K562 (cell line): ENCODE results near the gene NR1D2. TPM values are rescaled to one million over a fixed set of nuclear protein-coding genes. Genes with fewer than 3 reads are reported as not detected.
A peak's percentile ranks its signal among the peaks of the same experiment; 100 is the strongest.

Source experiments
- BDP1 ChIP-seq: IDR thresholded peaks from 3 replicates; pipeline ENCODE4 v1.6.1; 2011; ENCODE audit not compliant: insufficient read length, insufficient read depth
- DACH1 ChIP-seq: fragments of 450-650 bp; IDR thresholded peaks from 2 replicates; pipeline ENCODE4 v1.6.1; 2018; ENCODE audit not compliant: partially characterized antibody
- EZH2 ChIP-seq: IDR thresholded peaks from 2 replicates; pipeline ENCODE4 v1.6.1; 2012; ENCODE audit warnings: low read depth, mild to moderate bottlenecking, inconsistent platforms, low read length, borderline replicate concordance
- ILK ChIP-seq: fragments of 450-650 bp; IDR thresholded peaks from 2 replicates; pipeline ENCODE4 v1.6.1; 2016; ENCODE audit warnings: missing genetic modification characterization, low read depth, mild to moderate bottlenecking, missing compliant biosample characterization, moderate library complexity, borderline replicate concordance
- L3MBTL2 ChIP-seq: fragments of 450-650 bp; IDR thresholded peaks from 2 replicates; pipeline ENCODE4 v1.6.1; 2016; ENCODE audit warnings: mild to moderate bottlenecking, moderate library complexity
- MYBL2 ChIP-seq, 2 experiments: fragments of 450-650 bp in 1 of 2; sonication (generic) in 1 of 2; formaldehyde crosslinking in 1 of 2; IDR thresholded peaks; 2 replicates each; pipeline versions ENCODE4 v1.6.1 to v1.8.1; 2017 to 2022; ENCODE audit warnings: borderline replicate concordance in 1 of 2, inconsistent platforms in 1 of 2, low read depth in 1 of 2, mild to moderate bottlenecking in 1 of 2, missing genetic modification reagents in 1 of 2, moderate library complexity in 1 of 2
- NR2C1 ChIP-seq, 2 experiments: fragments of 450-650 bp; IDR thresholded peaks; 2 replicates each; pipeline ENCODE4 v1.6.1; 2017; ENCODE audit warnings: mild to moderate bottlenecking in 2 of 2, antibody characterized with exemption in 1 of 2, inconsistent platforms in 1 of 2, missing compliant biosample characterization in 1 of 2, missing genetic modification characterization in 1 of 2
- YY1 ChIP-seq, 3 experiments: IDR thresholded peaks; 2 replicates each; pipeline ENCODE4 v1.6.1; 2011; ENCODE audit warnings: low read length in 2 of 3, mild to moderate bottlenecking in 2 of 3, moderate library complexity in 2 of 3, borderline replicate concordance in 1 of 3, control low read depth in 1 of 3, low read depth in 1 of 3; ENCODE audit not compliant: insufficient read depth in 3 of 3, insufficient replicate concordance in 2 of 3, control insufficient read depth in 1 of 3, insufficient read length in 1 of 3; ENCODE audit errors: extremely low read depth in 1 of 3
- polyA plus RNA-seq, 8 experiments: library from polyadenylated mRNA; depleted of rRNA in 4 of 8; stranded (reverse) in 5 of 8; unstranded in 3 of 8; fragments of >200 nt; fragmentation: Nextera tagmentation in 2 of 8; fragmentation: Illumina TruSeq in 1 of 8; extraction: Ambion mirVana in 2 of 8; extraction: Trizol in 1 of 8; gene quantifications; 2 replicates each; pipeline versions ENCODE4 v1.2.1 to v1.2.3, GENCODE V29; 2011 to 2014; ENCODE audit warnings: inconsistent platforms in 1 of 8, missing spikeins in 1 of 8
- total RNA-seq, 7 experiments: library from RNA; depleted of rRNA in 6 of 7; stranded (reverse); fragments of >200 nt in 6 of 7; fragmentation: Illumina TruSeq in 2 of 7; extraction: Trizol in 2 of 7; gene quantifications; 2 replicates each; pipeline versions ENCODE4 v1.2.1 to v1.2.3, GENCODE V29; 2011 to 2021; ENCODE audit warnings: low replicate concordance in 1 of 7
- TF ChIP-seq, protein P1 (sequence below): fragments of 250-450 bp; sonication (Bioruptor Pico); IDR thresholded peaks from 2 replicates; pipeline ENCODE4 v1.8.0; 2021; ENCODE audit warnings: moderate library complexity, mild to moderate bottlenecking, inconsistent platforms
- TF ChIP-seq, protein P2 (sequence below): fragments of 200-800 bp; sonication (Bioruptor generic); IDR thresholded peaks from 2 replicates; pipeline ENCODE4 v1.6.1; 2016; ENCODE audit warnings: missing genetic modification characterization, missing compliant biosample characterization
- TF ChIP-seq, protein P3 (sequence below), 2 experiments: IDR thresholded peaks; 2 replicates each; pipeline ENCODE4 v1.6.1; 2011; ENCODE audit warnings: borderline replicate concordance in 1 of 2, control low read depth in 1 of 2, low read depth in 1 of 2, low read length in 1 of 2, mild to moderate bottlenecking in 1 of 2, mixed read lengths in 1 of 2, moderate library complexity in 1 of 2; ENCODE audit not compliant: insufficient read depth in 1 of 2, insufficient read length in 1 of 2, poor library complexity in 1 of 2, severe bottlenecking in 1 of 2; ENCODE audit errors: extremely low read depth in 1 of 2
- TF ChIP-seq, protein P4 (sequence below): fragments of 450-650 bp; conservative IDR thresholded peaks from 2 replicates; pipeline ENCODE4 v1.6.1; 2016; ENCODE audit warnings: missing genetic modification characterization, low read depth, mild to moderate bottlenecking, missing compliant biosample characterization, moderate library complexity
- TF ChIP-seq, protein P5 (sequence below): IDR thresholded peaks from 2 replicates; pipeline ENCODE4 v1.6.1; 2011; ENCODE audit not compliant: insufficient read length; ENCODE audit errors: extremely low read depth

NR1D2 gene
- total and polyA plus RNA-seq, 9 of the 15 experiments (the other 6 are each of a cell fraction or from before 2014, with no cell fraction given), result 1.2 to 5.5 (median 2.9) TPM

DNA sequence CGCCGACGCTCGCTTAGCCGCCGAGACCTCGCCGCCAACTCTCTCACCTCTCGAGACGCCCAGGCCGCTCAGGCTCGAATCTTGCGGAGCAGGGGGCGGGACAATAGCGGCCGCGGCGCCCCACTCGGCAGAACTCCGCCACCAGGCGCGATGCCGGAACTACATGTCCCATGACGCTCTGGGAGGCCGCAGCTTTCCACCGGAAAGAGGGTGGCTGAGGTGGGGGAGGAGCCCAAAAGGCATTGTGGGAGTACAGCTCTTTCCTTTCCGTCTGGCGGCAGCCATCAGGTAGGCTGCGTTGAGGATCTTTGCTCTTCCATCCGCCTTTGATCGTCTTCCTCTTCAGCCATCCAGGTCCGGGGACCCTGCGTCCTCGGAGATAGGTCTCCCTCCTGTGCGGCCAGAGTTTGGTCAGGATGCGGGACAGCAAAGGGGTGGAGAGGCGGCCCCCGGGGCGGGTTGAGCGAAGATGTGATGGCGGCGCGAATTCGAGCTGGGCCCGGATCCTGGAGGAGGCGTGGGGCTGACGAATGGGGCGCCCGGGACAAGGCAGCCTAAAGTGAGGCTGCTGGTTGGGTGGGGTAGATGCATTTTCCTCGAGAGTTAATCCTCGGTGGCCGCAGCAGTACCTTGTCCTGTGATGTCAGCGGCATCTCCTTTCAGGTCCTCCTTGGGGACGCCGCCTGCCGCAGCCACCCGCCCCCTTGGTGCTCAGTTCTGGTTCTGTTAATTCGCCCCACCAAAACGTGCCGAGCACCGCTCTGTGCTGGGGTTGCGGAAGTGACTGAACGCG is 28.0 kb upstream of the NR1D2 start, which contains the start of the genes NKIRAS1 and RPL15 (continued):
- TF ChIP-seq, protein P1, sequence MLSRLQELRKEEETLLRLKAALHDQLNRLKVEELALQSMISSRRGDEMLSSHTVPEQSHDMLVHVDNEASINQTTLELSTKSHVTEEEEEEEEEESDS (CRISPR knock-in tag), result no peak
- TF ChIP-seq, protein P2, sequence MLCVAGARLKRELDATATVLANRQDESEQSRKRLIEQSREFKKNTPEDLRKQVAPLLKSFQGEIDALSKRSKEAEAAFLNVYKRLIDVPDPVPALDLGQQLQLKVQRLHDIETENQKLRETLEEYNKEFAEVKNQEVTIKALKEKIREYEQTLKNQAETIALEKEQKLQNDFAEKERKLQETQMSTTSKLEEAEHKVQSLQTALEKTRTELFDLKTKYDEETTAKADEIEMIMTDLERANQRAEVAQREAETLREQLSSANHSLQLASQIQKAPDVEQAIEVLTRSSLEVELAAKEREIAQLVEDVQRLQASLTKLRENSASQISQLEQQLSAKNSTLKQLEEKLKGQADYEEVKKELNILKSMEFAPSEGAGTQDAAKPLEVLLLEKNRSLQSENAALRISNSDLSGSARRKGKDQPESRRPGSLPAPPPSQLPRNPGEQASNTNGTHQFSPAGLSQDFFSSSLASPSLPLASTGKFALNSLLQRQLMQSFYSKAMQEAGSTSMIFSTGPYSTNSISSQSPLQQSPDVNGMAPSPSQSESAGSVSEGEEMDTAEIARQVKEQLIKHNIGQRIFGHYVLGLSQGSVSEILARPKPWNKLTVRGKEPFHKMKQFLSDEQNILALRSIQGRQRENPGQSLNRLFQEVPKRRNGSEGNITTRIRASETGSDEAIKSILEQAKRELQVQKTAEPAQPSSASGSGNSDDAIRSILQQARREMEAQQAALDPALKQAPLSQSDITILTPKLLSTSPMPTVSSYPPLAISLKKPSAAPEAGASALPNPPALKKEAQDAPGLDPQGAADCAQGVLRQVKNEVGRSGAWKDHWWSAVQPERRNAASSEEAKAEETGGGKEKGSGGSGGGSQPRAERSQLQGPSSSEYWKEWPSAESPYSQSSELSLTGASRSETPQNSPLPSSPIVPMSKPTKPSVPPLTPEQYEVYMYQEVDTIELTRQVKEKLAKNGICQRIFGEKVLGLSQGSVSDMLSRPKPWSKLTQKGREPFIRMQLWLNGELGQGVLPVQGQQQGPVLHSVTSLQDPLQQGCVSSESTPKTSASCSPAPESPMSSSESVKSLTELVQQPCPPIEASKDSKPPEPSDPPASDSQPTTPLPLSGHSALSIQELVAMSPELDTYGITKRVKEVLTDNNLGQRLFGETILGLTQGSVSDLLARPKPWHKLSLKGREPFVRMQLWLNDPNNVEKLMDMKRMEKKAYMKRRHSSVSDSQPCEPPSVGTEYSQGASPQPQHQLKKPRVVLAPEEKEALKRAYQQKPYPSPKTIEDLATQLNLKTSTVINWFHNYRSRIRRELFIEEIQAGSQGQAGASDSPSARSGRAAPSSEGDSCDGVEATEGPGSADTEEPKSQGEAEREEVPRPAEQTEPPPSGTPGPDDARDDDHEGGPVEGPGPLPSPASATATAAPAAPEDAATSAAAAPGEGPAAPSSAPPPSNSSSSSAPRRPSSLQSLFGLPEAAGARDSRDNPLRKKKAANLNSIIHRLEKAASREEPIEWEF (CRISPR knock-in tag), result no peak
- TF ChIP-seq ILK (tag) (no peak), MYBL2 (IDR thresholded peaks at IDR 0.05; ENCODE audit: low read depth) (no peak), MYBL2 (CRISPR knock-in tag; IDR thresholded peaks at IDR 0.05; ENCODE audit: borderline replicate concordance) (no peak), DACH1 (no peak), L3MBTL2 (peak; percentile 64), NR2C1 (IDR thresholded peaks at IDR 0.05) (peak; percentile 50), NR2C1 (tag; IDR thresholded peaks at IDR 0.05) (peak; percentile 83), YY1 (IDR thresholded peaks at IDR 0.05; ENCODE audit: borderline replicate concordance in 1 of 3, control insufficient read depth in 1 of 3, extremely low read depth in 1 of 3, insufficient read depth in 3 of 3, insufficient read length in 1 of 3, insufficient replicate concordance in 2 of 3, low read depth in 1 of 3, low read length in 2 of 3) (peak; percentile 53 to 91 (median 89)), BDP1 (no peak), EZH2 (no peak)
- TF ChIP-seq, protein P3, sequence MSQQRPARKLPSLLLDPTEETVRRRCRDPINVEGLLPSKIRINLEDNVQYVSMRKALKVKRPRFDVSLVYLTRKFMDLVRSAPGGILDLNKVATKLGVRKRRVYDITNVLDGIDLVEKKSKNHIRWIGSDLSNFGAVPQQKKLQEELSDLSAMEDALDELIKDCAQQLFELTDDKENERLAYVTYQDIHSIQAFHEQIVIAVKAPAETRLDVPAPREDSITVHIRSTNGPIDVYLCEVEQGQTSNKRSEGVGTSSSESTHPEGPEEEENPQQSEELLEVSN (IDR thresholded peaks at IDR 0.05; ENCODE audit: borderline replicate concordance in 1 of 2, extremely low read depth in 1 of 2, insufficient read depth in 1 of 2, insufficient read length in 1 of 2, low read depth in 1 of 2, low read length in 1 of 2, poor library complexity in 1 of 2, severe bottlenecking in 1 of 2), result peak; percentile 78 to 84
- TF ChIP-seq, protein P4, sequence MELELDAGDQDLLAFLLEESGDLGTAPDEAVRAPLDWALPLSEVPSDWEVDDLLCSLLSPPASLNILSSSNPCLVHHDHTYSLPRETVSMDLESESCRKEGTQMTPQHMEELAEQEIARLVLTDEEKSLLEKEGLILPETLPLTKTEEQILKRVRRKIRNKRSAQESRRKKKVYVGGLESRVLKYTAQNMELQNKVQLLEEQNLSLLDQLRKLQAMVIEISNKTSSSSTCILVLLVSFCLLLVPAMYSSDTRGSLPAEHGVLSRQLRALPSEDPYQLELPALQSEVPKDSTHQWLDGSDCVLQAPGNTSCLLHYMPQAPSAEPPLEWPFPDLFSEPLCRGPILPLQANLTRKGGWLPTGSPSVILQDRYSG, result no peak
- TF ChIP-seq, protein P5, sequence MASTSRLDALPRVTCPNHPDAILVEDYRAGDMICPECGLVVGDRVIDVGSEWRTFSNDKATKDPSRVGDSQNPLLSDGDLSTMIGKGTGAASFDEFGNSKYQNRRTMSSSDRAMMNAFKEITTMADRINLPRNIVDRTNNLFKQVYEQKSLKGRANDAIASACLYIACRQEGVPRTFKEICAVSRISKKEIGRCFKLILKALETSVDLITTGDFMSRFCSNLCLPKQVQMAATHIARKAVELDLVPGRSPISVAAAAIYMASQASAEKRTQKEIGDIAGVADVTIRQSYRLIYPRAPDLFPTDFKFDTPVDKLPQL, result peak; percentile 95
